Measurements from ENCODE around the gene CCDC68.

Gene CCDC68

GRCh38 chr18:54961016-54961423 is 1.8 kb upstream of the CCDC68 start:
- DNase-seq (ENCODE audit: low spot score), result no peak

DNA sequence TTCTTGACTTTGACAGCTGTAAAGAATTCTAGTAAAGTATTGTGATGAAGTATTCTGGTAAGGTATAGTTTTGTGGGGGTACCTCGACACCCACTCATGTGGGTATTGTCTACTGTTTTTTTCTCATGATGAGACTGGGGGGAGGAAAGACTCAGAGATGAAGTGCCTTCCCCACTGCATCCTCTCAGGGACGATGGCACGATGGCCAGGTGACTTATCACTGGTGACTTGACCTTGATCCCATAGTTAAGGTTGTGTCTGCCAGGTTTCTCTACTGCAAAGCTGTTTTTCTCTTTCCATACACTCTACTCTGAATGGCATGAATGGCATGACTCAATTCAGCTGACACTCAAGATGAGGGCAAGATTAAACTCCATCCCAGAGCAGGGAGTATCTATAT is 936 bp upstream of the CCDC68 start:
- no peak for DNase-seq (ENCODE audit: low spot score)

GRCh38 chr18:54957996-54958395 is 1.3 kb downstream of the CCDC68 start:
- peak; percentile 9 for DNase-seq (ENCODE audit: low spot score)

- DNase-seq (ENCODE audit: low spot score), result no peak
These were observed 1.9 kb downstream of the CCDC68 start for GRCh38 chr18:54957296-54957832.

GRCh38 chr18:54956506-54956905 is 2.8 kb downstream of the CCDC68 start:
- no peak for DNase-seq (ENCODE audit: low spot score)

DNA sequence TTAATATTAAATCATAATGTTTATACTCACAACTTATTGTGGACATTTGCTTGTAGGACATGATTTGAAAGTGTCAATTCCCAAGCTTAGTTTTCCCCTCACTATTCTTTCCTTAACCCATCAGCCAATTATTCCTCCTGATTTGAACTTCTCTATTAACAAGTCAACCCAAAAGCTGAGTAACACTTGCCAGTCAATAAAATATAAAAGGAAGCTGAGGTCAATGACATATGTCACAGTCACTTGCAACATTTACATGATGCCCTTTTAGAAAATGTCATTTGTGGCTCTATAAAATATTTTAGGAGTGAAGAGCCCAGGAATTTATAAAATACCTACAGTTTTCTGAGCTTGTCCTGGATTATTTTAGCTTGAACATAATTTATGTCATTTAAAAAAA is 7.2 kb downstream of the CCDC68 start:
- no peak for DNase-seq (ENCODE audit: low spot score)

- no peak for DNase-seq (ENCODE audit: low spot score)
These were observed 9.0 kb downstream of the CCDC68 start for GRCh38 chr18:54950221-54950620.

DNA sequence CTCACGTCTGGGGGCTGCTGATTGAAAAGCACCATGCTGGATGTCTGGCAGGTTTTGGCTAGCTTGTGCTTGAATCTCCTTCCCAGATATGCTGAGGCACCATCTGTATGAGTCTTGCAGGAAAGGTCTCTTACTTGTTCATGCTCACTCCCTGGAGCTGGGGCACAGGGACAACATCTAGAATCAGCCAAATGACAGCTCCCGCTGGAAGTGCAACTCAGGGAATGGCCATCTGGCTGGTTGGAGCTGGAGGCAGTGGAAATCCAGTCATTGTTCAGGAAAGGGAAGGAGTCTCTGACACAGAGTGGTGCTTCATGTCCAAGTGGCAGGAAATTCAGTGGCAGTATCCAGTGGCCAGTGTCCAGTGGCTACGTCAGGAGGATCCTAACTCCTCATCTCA is 9.7 kb downstream of the CCDC68 start:
- DNase-seq (ENCODE audit: low spot score), result no peak

DNA sequence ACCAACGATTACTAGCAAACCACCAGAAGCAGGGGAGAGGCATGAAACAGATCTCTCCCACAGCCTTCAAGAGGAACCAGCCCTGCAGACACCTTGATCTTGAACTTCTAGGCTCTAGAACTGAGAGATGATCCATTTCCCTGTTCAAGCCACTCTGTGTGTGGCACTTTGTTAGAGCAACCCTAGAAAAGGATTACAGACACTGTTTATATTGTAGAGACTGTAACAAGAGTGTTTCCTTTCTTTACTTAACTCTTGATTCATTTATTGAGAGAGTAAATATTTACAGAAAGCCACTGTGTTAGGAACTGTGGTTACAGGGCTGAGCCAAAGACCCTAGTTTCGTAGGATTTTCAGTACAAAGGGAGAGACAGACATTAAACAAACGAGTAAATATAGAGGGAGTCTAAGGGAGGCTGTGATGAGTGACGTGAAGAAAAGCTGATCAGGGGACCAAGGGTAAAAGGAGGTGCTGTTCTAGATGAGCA is 10.9 kb downstream of the CCDC68 start:
- DNase-seq (ENCODE audit: low spot score), result peak; percentile 42

DNA sequence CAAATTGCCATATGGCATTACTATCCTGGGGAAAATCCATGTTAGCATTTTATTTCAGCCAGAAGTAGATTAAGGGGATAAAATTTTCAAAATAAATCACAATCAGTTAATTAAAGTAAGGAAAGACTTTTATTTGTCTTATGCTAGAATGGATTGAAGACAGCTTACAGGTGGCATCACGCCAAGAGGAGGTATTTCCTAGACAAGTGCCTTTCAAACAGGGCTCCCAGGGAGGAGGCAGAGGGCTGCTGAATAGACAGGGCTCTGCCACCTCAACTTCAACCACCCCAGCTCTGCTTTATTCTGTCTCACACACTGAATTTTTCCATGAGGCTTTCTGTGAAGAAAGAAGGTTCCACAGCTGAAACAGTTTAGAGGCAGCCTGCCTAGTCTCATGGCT is 12.2 kb downstream of the CCDC68 start:
- DNase-seq (ENCODE audit: low spot score), result no peak

GRCh38 chr18:54946149-54946581 is 13.1 kb downstream of the CCDC68 start:
- DNase-seq (ENCODE audit: low spot score), result peak; percentile 44

GRCh38 chr18:54945576-54946125 is 13.6 kb downstream of the CCDC68 start:
- DNase-seq (ENCODE audit: low spot score), result no peak

- DNase-seq (ENCODE audit: low spot score), result no peak
These were observed 16.7 kb downstream of the CCDC68 start for GRCh38 chr18:54942569-54942968.

DNA sequence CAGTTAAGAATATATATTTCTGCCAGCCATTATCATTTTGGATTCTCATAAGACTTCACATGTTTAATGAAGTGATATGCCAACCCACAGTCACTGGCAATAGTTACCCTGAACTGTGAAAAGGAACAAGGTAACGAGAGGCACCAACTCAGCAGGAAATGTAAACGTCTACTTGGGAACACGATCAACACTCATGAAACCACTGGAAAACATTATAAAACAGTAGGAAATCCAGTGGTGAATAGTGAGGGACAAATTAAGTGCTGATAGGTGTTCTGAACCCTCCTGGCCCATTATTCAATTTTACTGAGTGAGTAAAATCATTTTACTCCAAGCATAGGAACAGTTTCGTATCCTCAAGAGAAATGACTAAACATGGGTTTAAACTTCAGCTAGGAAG is 17.1 kb downstream of the CCDC68 start:
- DNase-seq (ENCODE audit: low spot score), result no peak

DNA sequence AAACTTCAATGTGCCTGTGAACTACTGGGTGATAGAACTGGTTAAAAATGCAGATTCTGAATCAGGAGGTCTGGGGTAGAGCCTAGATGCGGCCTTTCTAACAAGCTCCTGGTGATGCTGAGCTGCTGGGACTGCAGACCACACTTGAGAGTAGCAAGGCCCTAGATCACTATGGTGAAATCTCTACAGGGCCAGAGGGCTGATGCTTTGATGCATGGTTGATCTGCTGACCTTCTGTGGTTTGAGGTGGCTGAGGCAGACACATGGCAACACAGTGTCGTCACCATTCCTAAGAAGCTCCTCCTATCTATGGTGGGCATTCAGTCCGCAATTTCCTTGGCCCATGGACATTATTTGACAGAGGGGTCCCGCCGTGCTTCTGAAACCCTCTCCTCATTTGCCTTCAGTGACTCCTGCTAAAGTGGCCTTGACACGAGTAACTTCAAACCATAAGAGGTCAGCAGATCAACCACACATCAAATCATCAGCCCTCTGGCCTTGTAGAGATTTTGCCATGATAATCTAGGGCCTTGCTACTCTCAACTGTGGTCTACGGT is 19.8 kb downstream of the CCDC68 start:
- no peak for DNase-seq (ENCODE audit: low spot score)

GRCh38 chr18:54938506-54938905 is 20.8 kb downstream of the CCDC68 start:
- DNase-seq (ENCODE audit: low spot score), result no peak

GRCh38 chr18:54932472-54932871 is 26.8 kb downstream of the CCDC68 start:
- DNase-seq (ENCODE audit: low spot score), result no peak

DNA sequence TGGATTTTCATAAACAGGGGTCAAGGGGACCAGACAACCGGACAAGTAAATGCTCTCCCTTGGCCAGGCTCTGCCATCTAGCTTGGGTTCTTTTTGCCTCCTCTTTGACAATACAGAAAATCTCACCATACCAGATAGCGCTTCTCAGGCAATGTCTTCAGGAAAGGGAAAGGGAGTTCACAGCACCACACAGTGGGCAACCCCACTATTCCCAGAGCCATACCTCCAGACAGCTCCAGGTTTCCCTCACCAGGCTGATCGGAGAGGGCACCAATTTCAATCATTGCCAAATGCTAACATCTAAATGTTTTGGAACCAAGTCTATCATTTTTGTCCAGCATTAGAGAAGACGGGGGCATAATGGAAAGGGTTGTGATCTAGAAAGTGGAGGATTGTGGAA is 28.1 kb downstream of the CCDC68 start:
- DNase-seq (ENCODE audit: low spot score), result no peak

DNA sequence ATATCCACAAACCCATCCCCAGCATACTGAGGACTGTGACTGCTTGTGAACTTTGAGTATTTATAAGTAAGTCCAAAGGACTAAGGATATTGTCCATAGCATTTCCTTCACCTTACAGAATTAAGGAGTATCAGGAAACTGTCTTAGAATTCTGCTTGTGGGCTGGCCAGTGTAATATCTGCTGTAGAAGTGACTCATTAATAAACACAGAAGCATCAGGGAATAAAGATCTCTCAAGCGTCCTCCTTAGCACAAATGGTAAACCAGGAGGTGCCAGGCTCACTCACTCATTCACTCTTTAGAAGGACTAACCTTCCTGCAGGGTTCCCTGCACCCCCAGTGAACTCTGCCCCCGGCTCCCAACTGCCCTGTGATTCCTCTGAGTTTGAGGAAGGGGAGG is 31.0 kb downstream of the CCDC68 start:
- DNase-seq (ENCODE audit: low spot score), result no peak

GRCh38 chr18:54926593-54927325 is 32.5 kb downstream of the CCDC68 start:
- DNase-seq (ENCODE audit: low spot score), result no peak

- DNase-seq (ENCODE audit: low spot score), result no peak
These were observed 34.3 kb downstream of the CCDC68 start for GRCh38 chr18:54924948-54925347.

DNA sequence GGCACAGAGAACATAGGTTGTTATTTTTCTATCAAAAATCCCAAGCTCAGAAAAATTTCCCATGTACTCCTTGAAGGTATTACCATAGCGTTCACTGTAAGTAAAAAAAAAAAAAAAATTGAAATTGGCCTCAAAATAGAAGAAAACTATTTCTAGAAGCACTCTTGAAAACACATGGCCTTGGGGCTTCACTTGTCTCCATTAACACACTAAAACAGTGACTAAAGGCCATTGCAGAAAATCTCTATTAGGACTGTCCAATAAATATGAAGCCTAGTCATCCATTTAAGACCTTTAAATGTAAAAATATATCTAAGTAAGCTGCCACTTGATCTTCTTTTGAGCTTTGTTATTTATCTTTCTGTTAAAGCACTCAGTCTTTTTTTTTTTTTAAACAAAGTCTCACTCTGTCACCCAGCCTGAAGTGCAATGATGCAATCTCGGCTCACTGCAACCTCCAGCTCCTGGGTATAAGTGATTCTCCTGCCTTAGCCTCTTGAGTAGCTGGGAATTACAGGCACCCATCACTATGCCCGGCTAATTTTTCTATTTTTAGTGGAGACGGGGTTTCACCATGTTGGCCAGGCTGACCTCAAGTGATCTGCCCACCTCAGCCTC is 35.8 kb downstream of the CCDC68 start:
- DNase-seq (ENCODE audit: low spot score), result no peak

DNA sequence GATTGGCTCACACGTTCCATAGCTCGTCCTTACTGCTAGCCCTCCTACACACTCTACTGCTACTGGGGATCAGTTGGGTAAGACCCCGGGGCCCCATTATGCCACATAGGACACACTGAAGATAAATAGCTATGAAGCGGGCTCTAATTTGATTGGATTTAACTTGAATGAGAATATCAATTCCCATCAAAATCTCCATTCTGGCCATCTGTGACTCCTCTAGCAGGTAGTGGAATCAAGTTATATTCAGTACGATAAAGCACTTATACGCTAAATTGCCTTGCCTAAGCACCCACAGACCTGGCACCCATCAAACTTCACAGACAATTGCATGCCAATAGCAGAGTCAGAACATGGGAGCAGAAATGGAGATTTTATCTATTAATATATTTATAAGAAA is 39.8 kb downstream of the CCDC68 start:
- no peak for DNase-seq (ENCODE audit: low spot score)
